Measurements from ENCODE around the gene DNAH8.

The DNAH8 gene

DNA sequence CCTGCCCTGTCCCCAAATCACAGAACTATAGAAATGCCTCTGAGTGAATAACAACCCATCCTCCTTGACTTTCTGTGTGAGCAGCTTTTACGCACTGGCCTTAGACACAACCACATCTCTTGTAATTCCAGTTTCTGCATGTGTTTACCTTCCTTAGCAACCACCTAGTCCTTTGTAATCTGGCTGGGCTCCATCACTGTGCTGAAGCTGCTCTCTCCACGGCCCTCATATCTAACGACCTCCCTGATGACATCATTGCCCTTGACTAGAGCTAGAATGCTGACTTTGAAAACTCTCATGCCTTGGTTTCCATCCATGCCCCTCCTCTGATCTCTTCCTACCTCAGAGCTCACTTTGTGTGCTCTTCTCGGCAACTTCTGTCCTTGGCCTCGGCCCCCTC lies 303.0 kb downstream of the DNAH8 start:
- no peak for DNase-seq (ENCODE audit: low read depth)

DNA sequence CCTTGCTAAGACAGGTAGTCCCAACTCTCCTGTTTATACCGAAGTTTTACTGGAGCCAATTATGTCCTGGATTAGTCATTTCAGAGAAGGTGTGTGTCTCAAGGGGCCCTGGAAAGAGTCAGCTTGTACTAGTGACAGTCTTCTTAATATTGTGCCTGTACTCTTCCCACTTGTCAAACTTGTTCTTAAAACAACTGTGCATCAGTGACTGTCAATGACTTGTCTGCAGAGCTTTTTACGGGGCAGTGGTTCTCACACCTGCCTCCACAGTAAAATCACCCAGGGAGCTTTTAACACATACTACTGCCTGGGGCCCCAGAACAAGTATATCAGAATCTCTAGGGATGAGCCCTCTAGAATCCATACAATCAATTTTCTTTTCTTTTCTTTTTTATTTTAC lies 305.0 kb downstream of the DNAH8 start:
- no peak for DNase-seq (ENCODE audit: low read depth)

DNA sequence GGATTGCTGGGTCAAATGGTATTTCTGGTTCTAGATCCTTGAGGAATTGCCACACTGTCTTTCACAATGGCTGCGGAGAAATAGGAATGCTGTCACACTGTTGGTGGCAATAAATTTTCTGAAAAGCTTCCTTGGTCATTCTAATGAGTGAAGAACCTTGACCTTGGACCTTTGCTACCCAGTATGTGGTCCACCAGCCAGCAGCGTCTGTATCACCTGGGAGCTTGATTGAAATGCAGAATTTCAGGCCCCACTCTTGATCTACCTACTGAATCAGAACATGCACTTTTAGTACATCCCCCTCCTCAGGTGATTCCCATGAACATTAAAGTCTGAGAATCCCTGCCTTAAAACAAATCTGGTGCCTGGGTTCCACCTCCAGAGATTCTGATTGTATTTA lies 305.9 kb downstream of the DNAH8 start:
- no peak for DNase-seq (ENCODE audit: low read depth)

DNA sequence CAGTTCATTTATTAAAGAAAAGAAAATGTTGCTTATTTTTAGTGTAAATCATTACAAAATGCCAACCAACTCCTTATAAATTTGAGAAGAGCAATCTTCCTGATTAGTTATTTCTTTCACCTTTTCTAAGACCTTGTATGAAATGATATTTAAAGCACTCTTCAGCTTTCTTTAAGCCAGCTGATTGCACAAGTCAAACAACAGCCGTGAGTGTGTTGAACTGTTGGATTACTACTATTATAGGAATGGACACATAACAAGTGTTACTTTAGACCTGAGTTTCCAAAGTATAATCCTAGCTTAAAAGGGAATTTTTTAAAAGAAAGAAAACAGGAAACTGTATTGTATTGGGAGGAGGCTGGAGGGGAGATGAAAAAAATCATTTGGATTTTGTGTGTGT lies 306.7 kb downstream of the DNAH8 start:
- DNase-seq (ENCODE audit: low read depth): no peak

DNA sequence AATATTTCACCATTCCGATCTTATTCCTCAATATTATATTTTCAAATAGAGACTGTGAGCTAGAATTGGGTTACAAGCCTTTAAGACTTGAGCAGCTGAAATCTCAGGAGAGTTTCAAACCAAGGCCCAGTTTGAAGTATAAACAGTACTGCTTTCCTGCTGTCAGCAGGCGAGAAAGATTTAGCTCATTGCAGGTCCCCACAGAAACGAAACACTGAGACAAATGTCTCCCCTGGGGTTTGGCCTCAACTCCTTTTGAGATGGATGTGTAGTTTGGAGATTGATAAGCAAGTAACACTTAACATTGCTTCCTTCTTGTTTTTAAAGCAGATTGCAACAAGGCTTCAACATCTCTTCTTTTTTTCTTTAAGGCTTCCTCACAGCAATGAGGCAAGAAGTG lies 311.1 kb downstream of the DNAH8 start:
- DNase-seq (ENCODE audit: low read depth): no peak

DNA sequence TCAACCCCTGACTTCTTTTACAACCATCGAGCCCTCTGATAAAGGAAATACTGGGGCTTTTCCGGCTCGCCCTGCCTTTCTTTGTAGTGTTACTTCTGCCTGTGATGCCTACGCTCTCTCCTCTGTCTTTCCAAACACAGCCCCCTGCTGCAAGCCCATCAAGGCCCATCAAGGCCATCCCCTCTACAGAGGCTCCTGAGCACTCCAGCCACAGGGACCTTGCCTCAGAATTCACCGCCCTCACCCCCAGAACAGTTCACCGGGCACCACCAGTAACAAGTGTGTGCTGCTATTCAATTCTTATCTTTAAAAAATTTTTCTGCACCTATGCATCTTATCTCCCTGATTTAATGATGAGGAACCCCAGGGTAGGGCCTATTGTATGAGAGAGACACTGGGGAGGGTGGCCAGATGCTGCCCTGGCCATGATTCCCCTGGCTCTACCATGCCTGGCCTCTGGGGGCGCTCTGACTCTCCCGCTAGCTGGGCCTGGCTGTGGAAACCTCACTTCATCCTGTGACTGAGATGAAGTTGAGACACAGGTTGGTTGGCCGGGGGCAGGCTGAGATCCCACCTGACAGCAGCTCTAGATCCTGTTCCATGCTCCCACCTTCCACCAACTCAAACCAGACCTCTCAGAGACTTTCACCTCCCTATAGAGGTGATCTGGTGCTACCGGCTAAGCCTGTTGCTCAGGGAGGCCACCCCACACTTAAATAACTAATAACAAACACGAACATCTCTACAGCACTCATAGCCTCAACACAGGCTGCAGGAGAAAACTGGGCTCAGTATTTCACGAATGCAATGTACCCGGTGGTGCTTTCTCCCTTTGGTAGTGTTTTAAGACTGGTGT lies 314.3 kb downstream of the DNAH8 start:
- DNase-seq (ENCODE audit: low read depth): peak; percentile 27

DNA sequence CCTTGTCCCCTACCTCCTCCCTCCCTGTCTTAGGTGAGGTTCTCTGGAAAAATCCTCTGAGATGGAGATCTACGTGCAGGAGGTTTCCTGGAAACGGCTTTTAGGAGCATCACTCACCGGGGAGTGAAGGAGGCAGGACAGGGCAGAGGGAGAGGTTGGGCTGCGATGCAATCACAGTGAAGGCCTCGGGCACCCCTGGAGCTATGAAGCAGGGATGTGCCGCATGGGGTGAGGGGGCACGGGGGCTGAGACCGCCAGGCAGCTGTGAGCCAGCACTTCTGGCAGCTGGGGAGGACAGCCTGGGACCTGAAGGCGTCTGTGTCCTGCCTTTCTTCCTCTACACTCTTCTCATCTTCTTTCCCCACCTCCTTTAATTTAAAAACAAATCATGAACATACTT lies 320.6 kb downstream of the DNAH8 start:
- DNase-seq (ENCODE audit: low read depth): no peak

DNA sequence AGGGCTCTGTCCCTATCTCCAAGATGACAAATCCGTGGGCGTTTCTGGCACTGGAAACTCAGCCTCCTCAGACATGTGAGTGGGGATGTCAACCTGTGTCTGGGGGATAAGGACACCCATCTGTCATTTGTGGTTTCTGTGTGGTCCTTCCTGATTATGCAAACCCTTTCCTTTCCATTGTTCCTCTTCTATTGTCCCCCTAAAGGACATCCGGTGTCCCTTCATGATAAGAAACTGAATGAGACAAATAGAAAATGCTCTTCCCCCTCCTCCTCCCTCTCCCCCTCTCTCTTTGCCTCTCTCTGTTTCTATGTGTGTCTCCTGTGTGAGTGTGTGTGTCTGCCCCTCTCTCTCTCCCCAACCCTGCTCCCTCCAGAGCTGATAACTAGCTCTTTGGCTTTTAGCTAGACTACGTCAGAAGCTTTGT lies 322.0 kb downstream of the DNAH8 start:
- no peak for DNase-seq (ENCODE audit: low read depth)

DNA sequence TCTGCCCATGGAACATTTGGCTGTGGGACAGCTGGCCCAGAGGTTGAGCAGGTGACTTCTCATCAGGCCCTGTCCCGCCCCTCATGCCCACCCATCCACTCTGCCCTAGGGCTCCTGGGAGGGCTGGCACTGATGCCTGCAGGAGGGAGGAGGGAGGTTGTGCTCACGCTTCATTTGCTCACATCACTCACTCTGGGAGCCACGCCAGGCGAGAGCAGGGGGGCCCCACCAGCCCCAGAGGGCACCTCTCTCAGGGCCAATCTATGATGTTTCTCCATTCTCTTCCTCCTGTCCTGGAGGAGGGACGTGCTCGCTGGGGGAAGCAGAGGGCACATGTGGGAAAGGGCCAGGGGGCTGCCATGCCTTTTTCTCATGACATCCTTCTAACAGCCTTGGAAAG lies 322.6 kb downstream of the DNAH8 start:
- DNase-seq (ENCODE audit: low read depth): no peak

DNA sequence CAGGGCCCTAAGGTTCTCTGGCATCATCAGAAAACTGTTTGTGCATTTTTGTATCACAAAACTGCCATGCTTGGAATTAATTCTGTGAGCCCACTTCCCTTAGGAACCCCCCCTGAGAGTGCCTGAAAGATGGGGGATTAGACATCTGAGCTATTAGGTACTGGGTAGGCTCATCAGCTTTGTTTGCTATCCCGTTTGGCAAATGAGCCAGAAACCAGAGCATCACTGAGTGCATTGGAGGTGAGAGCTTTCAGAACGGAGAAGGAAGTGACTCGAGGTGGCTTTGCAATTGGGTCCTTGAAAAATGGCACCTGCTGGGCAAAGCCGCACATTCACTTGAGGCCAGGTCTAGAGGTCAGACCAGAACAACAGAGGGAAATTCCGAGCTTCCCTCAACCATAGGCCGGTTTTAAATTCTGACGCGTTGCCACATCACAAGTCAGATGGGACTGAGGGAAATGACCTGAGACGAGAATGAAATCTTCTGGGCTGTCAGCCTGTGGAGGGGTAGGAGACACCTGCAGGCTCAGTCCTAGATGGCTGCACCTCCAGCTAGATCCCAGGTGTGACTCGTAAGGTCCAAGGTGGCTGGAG lies 325.1 kb downstream of the DNAH8 start:
- DNase-seq (ENCODE audit: low read depth): no peak

DNA sequence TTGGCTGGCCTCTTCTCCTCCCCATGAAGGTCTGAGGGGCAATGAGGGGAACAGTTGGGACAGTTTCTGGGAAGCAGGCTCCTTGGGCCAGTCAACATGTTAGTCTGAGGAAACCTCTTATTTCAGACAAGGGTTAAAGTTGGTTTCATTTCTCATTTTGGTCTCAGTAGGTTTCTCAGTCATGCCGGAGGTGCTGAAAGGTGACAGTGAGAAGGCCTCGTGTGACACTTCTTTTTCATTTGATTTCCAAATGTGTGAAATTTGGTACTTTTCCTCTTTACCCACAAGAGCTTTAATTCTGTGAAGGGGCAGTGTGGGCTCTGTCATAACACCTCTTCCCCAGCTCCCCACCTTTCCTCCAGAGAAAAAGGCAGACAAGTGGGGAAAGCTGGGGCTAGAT lies 326.0 kb downstream of the DNAH8 start:
- DNase-seq (ENCODE audit: low read depth): no peak

DNA sequence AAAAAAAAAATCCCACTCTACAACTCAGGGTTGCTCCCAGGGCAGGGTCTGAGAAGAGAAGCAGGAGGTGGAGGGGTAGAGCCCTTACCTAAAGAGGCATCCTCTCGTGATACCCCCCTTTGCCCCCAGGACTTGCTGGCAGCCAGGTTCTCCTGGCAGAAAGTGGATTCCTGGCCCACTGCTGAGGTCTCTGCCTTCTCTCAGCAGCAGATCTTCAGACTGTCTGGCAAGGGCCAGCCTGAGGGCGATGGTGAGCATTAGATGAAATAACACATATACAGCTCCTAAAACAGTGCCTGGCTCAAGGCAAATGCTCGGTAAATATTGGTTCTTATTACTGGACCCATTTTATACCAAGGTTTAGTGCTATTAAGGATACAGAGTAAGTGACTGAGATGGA lies 328.7 kb downstream of the DNAH8 start:
- no peak for DNase-seq (ENCODE audit: low read depth)

DNA sequence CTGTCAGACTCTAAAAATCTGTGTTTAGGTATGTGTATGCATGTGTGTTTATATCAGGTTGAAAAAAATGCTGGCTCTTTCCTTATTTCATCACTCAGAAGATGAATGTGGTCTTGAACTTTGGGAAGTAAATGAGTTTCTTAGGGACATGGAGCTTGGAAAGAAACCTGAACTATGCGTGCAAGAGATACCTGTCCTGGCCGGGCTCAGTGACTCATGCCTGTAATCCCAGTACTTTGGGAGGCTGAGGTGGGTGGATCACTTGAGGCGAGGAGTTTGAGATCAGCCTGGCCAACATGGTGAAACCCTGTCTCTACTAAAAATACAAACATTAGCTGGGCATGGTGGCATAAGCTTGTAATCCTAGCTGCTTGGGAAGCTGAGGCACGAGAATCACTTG lies 329.1 kb downstream of the DNAH8 start:
- DNase-seq (ENCODE audit: low read depth): no peak

DNA sequence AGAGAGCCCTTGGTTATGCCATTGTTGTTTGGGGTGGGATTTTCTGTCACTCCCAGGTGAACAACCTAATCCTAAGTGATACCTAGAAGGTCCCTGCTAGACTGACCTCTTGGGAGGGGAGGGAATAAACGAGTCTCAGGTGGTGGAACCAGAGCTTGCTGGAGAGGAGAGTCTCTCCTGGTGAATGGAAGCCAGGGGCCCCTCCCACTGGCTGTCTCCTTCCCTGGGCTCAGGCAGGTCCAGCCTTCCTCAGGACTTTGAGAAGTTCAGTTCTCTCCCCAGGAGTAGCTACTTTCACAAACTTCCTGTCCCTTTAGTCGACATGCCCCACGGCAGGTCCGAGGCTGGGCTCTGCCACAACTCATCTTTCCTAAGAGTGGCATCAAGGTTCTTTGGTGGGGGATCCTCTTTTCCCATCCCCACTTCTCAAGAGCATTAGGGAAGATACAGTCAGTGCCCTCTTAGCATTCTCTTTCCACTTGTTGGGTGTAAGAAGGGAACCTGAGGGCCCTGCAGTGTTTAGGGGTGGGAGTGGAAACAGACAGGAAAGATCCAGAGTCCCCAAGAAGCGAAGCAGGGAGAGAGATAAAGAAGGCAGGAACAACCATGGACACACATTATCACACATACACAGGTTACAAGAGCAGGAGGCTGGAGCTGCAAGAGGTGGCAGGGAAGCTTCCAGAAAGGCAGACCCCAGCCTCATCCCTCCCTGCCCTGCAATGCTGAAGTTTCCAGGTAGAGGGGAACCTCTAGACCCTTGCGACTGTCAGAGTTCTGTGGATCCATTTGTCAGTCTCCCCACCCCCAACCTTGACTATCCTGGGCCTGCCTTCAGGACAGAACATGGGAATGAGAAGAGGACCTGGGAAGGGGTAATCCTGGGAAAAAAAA lies 332.6 kb downstream of the DNAH8 start:
- no peak for DNase-seq (ENCODE audit: low read depth)

DNA sequence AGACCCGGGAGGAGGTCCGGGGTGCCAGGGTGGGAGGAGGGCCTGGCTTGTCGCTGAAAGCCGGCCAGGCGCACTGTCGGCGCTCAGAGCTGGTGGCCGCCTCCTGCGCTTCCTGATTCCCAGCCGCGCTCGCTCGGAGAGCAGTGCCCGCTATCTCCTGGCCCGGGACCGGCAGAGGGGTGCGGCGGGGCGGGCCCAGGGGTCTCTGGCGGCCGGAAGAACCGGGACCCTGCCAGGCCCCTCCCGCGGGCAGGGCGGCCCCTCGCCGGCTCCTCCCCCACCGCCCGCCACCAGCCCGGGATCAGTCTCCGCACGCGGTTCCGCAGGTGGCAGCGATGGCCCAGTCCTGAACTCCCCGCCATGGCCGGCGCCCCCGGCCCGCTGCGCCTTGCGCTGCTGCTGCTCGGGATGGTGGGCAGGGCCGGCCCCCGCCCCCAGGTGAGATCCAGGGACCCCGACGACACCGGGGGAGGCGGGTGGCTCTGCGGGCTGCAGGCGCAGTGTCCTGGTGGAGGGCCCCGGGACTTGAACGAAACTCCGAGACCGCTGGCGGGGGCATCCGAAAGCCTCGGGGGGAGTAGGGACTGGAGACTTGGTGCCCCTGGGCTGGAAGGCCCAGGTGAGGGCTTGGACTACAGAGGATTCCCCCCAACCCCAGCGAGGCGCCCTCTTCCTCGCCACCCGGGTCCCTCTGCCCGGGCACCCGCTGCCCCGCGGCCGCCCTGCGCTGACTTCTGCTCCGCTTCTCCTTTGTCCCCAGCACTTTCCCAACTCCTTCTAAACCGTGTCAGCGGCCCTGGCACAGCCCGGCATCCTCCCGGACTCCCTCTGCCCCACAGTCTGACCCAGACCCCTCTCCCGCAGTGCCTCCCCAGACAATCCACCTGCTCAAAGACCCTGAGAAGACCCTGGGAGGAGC lies 333.6 kb downstream of the DNAH8 start, which contains the start of gene GLP1R:
TSS of gene GLP1R (plus strand) at position 301 of the 919 bp plus-strand sequence. CDS start at position 361, 60 bp downstream.
- DNase-seq (ENCODE audit: low read depth): no peak

DNA sequence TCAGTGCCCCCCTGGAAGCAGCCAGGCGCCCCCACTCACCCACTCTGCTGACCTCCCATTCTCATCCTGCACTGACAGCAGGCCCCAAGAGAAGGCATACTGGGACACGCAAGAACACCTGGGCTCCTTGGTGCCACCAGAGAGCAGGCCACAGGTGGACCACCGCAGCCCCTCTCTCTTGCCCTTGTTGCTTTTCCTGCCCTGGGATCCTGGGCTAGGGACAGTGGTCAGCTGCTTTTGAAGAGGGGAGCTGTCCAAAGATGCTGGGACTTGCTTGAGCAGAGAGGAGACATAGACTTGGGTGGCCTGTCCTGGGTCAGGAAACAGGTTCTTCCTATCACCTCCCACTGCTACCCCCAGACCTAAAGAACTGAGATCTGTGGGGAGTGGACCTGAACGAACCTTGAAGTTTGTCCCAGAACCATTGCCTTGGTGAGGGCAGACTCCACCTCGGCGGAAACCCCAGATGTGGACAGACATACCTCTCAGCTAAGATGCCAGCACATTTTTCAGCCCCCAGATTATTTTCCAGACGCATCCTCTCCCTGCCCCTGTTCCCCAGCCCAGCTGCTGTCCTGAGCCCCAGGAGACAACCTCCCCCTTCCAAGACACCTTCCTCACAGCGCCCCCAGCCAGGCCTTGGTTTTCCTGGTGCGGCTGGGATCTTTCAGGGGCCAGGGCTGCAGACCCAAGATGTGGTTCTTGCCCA lies 334.6 kb downstream of the DNAH8 start:
- no peak for DNase-seq (ENCODE audit: low read depth)

DNA sequence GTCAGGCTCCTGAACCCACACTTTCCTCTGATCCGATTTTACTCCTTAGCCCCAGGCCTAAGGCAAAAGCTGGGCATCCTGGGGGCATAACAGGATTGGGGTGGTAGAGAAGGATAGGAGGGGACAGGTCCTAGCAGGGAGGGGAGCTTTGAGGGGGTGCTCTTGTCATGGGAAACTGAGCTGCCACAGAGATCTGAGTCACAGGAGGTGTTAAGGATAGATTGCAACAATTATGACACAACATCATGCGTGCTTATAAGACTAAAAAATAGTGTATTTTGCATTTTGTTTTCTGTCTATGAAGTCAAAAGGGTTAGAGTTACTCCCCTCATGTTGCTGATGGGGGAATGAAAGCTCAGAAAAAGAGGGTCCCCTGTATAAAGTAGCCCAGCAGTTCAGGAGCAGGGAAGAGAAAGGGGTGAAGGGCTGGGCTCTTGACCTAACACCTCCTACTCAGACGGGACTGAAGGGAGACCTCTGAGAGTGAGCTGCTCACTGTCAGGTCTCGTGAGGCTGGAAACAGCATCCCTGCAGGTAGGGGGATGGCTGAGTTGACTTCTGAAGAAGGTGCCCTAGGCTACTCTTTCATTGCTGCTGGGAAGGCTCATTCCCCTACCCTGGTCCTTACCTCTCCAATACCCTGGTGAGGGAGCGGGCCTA lies 335.5 kb downstream of the DNAH8 start:
- no peak for DNase-seq (ENCODE audit: low read depth)

DNA sequence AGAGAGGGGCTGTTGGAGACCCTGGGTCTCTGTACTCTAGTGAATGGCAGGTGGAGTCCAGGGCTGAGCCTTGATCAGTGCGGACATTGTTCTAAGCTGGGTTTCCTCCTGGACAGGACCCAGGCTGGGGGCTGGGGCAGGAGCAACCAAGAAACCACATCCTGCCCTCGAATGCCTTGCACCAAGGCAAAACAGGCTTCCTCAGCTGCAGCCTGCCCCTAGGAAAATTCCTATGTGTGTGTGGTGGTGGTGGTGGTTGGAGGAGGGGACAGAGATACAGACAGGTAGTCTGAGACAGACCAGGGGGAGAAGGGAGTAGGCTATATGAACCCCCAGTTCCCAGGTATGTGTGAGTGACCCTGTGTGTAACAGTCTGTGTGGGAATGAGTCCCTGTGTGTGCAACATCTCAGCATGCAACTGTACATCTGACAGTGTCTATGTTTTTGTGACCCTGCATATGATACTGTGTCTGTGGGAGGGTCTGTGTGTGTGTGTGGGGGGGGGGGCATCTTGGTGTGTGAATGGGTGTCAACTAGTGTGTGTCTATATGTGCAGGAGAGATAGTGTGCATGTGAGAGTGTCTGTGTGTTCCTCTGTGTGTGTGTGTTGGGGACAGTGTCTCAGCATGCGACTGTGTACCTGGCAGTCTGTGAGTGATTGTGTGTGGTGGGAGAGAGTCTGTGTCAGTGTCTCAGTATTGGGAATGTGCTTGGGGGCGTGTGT lies 336.4 kb downstream of the DNAH8 start:
- DNase-seq (ENCODE audit: low read depth): no peak

DNA sequence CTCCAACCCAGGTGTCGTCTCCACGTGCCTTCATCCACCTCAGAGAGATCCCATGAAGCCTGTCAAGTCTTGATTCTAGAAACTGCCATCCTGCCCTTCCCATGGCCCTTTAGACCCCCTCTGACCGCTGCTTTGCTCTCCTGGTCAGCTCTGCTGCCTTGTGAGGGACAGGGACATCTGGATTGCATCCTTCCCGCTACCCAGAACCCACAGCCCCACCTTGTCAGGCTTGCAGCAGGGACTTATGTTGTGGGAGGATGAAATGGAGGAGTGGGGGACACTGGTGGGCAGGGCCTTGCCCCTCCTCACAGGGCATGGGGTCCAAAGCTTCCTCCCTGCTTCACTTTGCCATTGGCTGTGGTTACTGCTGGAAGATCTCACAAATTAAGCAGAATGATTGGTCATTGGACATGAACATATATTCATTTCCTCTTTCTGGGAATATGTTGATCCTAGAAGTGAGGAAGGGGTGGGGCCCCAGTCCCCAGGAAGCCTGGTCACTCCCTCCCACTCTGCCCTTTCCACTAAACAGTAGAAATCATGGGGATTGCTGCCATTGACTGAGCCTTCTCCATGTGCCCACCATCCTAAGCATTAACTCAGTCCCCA lies 338.0 kb downstream of the DNAH8 start:
- no peak for DNase-seq (ENCODE audit: low read depth)
